ENCODE measurements around the gene KDM8.

KDM8 gene

GRCh38 chr16:27175888-27176287 is 27.4 kb upstream of the KDM8 start:
- H3K9me3 ChIP-seq (ENCODE audit: insufficient read depth, low read depth, low read length): no peaks in the 10 kb centered on the region
- H3K36me3 ChIP-seq (ENCODE audit: insufficient read depth, low read depth, low read length): no peaks in the 10 kb centered on the region

GRCh38 chr16:27177031-27177774 is 26.1 kb upstream of the KDM8 start:
- no peaks in the 10 kb centered on the region for H3K27me3 ChIP-seq (ENCODE audit: insufficient read depth, low read length)
- H3K4me3 ChIP-seq (ENCODE audit: low read length): no peak overlapping the region
- H3K9me3 ChIP-seq (ENCODE audit: insufficient read depth, low read depth, low read length): no peaks in the 10 kb centered on the region
- H3K4me1 ChIP-seq (ENCODE audit: insufficient read depth, low read length): no peaks in the 10 kb centered on the region; the same call in 1 of the 2 replicates
- no peak overlapping the region for H3K9ac ChIP-seq (ENCODE audit: low read depth, low read length)
- H3K27ac ChIP-seq (ENCODE audit: low read length): no peak overlapping the region
- H3K36me3 ChIP-seq (ENCODE audit: insufficient read depth, low read depth, low read length): no peaks in the 10 kb centered on the region

More at GRCh38 chr16:27175888-27176287, 27.4 kb upstream of the KDM8 start:
- Histone ChIP-seq H3K4me1 (ENCODE audit: insufficient read depth, low read length) (no peaks in the 10 kb centered on the region; the same call in 1 of the 2 replicates), H3K9ac (ENCODE audit: low read depth, low read length) (no peak overlapping the region), H3K4me3 (ENCODE audit: low read length) (no peak overlapping the region), H3K27ac (ENCODE audit: low read length) (no peak overlapping the region), H3K27me3 (ENCODE audit: insufficient read depth, low read length) (no peaks in the 10 kb centered on the region)

- Histone ChIP-seq H3K9me3 (ENCODE audit: insufficient read depth, low read depth, low read length) (no peaks in the 10 kb centered on the region), H3K4me3 (ENCODE audit: low read length) (no peak overlapping the region), H3K27me3 (ENCODE audit: insufficient read depth, low read length) (no peaks in the 10 kb centered on the region), H3K27ac (ENCODE audit: low read length) (no peak overlapping the region), H3K9ac (ENCODE audit: low read depth, low read length) (no peak overlapping the region), H3K36me3 (ENCODE audit: insufficient read depth, low read depth, low read length) (no peaks in the 10 kb centered on the region), H3K4me1 (ENCODE audit: insufficient read depth, low read length) (no peaks in the 10 kb centered on the region; the same call in 1 of the 2 replicates)
These were observed 23.7 kb upstream of the KDM8 start for GRCh38 chr16:27179500-27180072.

DNA sequence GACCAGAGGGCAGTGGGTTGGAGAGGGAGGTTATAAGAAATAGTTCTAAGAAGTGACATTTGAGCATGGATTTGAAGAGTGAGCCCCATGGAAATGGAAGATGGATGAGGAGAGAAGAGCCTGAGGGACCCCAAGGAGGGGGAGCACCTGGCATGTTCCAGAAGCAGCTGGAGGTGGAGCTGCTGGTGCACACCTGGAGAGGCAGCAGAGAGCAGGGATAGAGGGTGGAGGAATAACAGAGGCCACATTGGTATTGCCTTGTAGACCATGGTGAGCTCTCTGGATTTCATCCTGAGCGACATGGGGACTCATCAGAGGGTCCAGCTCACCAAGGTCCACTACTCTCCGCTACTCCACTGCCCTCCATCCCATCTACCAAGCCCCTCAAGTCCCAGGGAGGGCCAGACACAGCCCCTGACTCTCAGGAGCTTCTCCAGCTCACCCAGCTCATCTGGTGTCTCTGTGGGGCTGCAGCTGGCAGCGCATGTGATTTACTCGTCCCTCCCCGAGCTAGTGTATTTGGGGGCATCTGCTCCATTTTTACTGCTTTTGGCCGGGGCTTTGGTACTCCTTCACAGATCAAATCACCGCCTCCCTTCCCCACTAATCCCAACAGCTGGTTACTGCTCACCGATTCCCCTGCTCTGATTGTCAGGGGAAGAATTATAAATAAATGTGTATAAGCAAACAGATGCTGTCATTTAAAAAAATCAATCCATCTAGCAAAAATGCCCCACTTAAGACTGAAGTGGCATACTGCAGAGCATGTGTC is 22.1 kb upstream of the KDM8 start:
- Histone ChIP-seq H3K9ac (ENCODE audit: low read depth, low read length) (no peak overlapping the region), H3K4me3 (ENCODE audit: low read length) (no peak overlapping the region), H3K4me1 (ENCODE audit: insufficient read depth, low read length) (no peaks in the 10 kb centered on the region; the same call in 1 of the 2 replicates), H3K9me3 (ENCODE audit: insufficient read depth, low read depth, low read length) (no peaks in the 10 kb centered on the region), H3K27me3 (ENCODE audit: insufficient read depth, low read length) (no peaks in the 10 kb centered on the region), H3K27ac (ENCODE audit: low read length) (no peak overlapping the region), H3K36me3 (ENCODE audit: insufficient read depth, low read depth, low read length) (no peaks in the 10 kb centered on the region)

DNA sequence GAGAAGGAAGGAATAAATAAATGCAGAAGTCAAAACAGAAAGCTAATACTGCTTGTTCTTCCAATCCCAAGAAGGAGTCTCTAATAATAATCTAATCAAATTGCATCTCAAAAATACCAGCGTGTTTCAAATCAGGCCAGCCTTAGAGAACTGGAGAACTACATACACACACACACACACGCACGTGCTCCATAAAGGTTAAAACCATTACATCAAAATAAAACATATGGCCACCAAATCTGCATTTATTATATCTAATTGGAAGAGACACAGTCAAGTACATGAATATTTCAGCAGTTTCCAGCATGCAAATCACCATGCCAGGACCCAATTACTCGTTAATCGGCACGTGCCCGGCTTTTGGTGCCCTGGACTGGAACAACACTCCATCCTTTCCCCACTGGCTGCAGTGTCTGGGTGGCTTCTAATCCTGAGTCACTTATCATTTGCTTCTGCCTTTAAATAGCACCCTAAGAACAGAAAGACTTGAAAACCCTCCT is 20.4 kb upstream of the KDM8 start:
- Histone ChIP-seq H3K4me1 (ENCODE audit: insufficient read depth, low read length) (no peaks in the 10 kb centered on the region; the same call in 1 of the 2 replicates), H3K27me3 (ENCODE audit: insufficient read depth, low read length) (no peaks in the 10 kb centered on the region), H3K27ac (ENCODE audit: low read length) (no peak overlapping the region), H3K36me3 (ENCODE audit: insufficient read depth, low read depth, low read length) (no peaks in the 10 kb centered on the region), H3K9me3 (ENCODE audit: insufficient read depth, low read depth, low read length) (no peaks in the 10 kb centered on the region), H3K4me3 (ENCODE audit: low read length) (no peak overlapping the region), H3K9ac (ENCODE audit: low read depth, low read length) (no peak overlapping the region)

DNA sequence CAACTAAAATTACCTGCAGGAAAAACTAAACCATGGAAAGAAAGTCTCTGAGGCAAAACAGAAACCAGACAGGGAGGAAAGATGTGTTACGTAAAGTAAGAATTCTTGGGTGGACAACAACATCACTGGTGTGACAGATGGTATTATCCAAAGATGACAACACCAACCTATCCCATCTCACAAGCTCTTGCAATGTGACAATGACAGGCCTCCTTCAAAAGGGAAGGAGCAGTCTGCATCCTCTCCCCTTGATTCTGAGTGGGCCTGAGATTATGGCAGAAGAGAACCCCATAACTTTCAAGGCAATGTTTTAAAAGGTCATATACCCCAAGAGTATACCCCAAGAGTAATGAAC is 17.6 kb upstream of the KDM8 start:
- Histone ChIP-seq H3K4me3 (ENCODE audit: low read length) (no peak overlapping the region), H3K27ac (ENCODE audit: low read length) (no peak overlapping the region), H3K4me1 (ENCODE audit: insufficient read depth, low read length) (no peaks in the 10 kb centered on the region), H3K27me3 (ENCODE audit: insufficient read depth, low read length) (no peaks in the 10 kb centered on the region), H3K9ac (ENCODE audit: low read depth, low read length) (no peak overlapping the region), H3K9me3 (ENCODE audit: insufficient read depth, low read depth, low read length) (no peaks in the 10 kb centered on the region), H3K36me3 (ENCODE audit: insufficient read depth, low read depth, low read length) (no peaks in the 10 kb centered on the region)

GRCh38 chr16:27188633-27189032 is 14.7 kb upstream of the KDM8 start:
- Histone ChIP-seq H3K9me3 (ENCODE audit: insufficient read depth, low read depth, low read length) (no peaks in the 10 kb centered on the region), H3K4me1 (ENCODE audit: insufficient read depth, low read length) (no peaks in the 10 kb centered on the region), H3K27me3 (ENCODE audit: insufficient read depth, low read length) (no peaks in the 10 kb centered on the region), H3K4me3 (ENCODE audit: low read length) (no peak overlapping the region), H3K9ac (ENCODE audit: low read depth, low read length) (no peak overlapping the region), H3K36me3 (ENCODE audit: insufficient read depth, low read depth, low read length) (no peaks in the 10 kb centered on the region), H3K27ac (ENCODE audit: low read length) (no peak overlapping the region)

GRCh38 chr16:27189335-27189972 is 13.9 kb upstream of the KDM8 start:
- Histone ChIP-seq H3K27ac (ENCODE audit: low read length) (no peak overlapping the region), H3K4me1 (ENCODE audit: insufficient read depth, low read length) (no peaks in the 10 kb centered on the region), H3K36me3 (ENCODE audit: insufficient read depth, low read depth, low read length) (no peaks in the 10 kb centered on the region), H3K4me3 (ENCODE audit: low read length) (no peak overlapping the region), H3K27me3 (ENCODE audit: insufficient read depth, low read length) (no peaks in the 10 kb centered on the region), H3K9me3 (ENCODE audit: insufficient read depth, low read depth, low read length) (no peaks in the 10 kb centered on the region), H3K9ac (ENCODE audit: low read depth, low read length) (no peak overlapping the region)

- Histone ChIP-seq H3K27ac (ENCODE audit: low read length) (no peak overlapping the region), H3K9ac (ENCODE audit: low read depth, low read length) (no peak overlapping the region), H3K4me1 (ENCODE audit: insufficient read depth, low read length) (no peaks in the 10 kb centered on the region), H3K27me3 (ENCODE audit: insufficient read depth, low read length) (no peaks in the 10 kb centered on the region), H3K9me3 (ENCODE audit: insufficient read depth, low read depth, low read length) (no peaks in the 10 kb centered on the region), H3K36me3 (ENCODE audit: insufficient read depth, low read depth, low read length) (no peaks in the 10 kb centered on the region), H3K4me3 (ENCODE audit: low read length) (no peak overlapping the region)
These were observed 12.9 kb upstream of the KDM8 start for GRCh38 chr16:27190316-27190871.

GRCh38 chr16:27191352-27191924 is 11.9 kb upstream of the KDM8 start:
- no peak overlapping the region for H3K27ac ChIP-seq (ENCODE audit: low read length)
- no peak overlapping the region for H3K9ac ChIP-seq (ENCODE audit: low read depth, low read length)
- no peaks in the 10 kb centered on the region for H3K27me3 ChIP-seq (ENCODE audit: insufficient read depth, low read length)
- no peak overlapping the region for H3K4me3 ChIP-seq (ENCODE audit: low read length)
- H3K36me3 ChIP-seq (ENCODE audit: insufficient read depth, low read depth, low read length): no peaks in the 10 kb centered on the region
- H3K4me1 ChIP-seq (ENCODE audit: insufficient read depth, low read length): no peaks in the 10 kb centered on the region
- no peaks in the 10 kb centered on the region for H3K9me3 ChIP-seq (ENCODE audit: insufficient read depth, low read depth, low read length)

All from iPS-20b (cell line).